Astrocyte of the cerebellum (primary cell): Measurements from ENCODE around the gene VASH1.

ENCODE experiments used
- DNase-seq: peaks from one replicate; pipeline ENCODE4 v3.0.0-alpha.2; 2011; ENCODE audit warnings: low read depth
- H3K4me3 ChIP-seq: 2 replicates; pipeline ENCODE4 v1.5.1; 2011; ENCODE audit warnings: mild to moderate bottlenecking, low read depth, low read length, moderate library complexity
- in situ Hi-C: cut with HindIII; loops from 2 replicates; pipeline ENCODE4 v1.10.0; 2017; ENCODE audit warnings: low sequenced_read_pairs
- TF ChIP-seq, protein P1 (sequence below): IDR thresholded peaks from 2 replicates; pipeline ENCODE4 v1.5.1; 2012; ENCODE audit warnings: low read length, low read depth, moderate library complexity, mild to moderate bottlenecking; ENCODE audit errors: missing control alignments

The VASH1 gene

DNA sequence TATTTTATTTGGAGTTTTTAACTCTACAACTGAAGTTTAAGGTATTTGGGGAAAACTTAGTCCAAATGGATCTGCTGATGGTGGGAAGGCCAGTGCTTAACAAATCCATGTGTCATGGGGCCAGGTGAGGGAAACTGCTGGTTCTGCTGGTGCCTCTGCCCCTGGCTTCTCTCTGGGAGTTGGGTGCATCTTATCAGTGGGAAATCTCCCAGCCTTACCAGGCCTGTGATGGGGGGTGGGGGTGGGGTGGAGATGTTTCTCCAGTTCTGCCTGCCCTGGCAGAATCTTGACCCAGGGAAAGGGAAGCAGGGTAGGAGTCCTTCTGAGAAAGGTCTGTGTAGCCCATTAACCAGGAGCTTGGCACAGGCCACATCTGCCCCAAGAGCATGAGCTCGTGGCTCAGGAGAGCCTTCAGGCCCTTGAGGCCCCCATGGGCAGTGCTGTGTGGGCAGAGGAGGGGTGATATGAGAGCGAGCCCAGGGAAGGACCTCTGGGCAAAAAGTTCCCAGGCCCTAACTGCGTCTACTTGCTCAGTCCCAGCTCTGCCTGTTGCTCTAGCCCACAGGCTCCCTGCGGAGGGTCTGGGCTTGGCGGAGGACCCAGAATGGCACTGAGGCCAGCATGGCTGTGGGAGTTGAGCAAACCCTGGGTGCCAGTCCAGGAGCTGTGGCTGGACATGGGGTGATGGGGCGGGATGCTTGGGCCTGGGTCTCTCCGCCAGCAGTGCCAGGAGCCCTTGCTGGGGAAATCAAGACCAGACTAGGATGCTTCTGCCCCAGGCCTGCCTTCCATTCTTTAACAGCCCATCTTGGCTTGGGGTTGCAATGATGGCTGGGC, 18.2 kb downstream of the VASH1 start:
- DNase-seq: no peak
- TF ChIP-seq, protein P1, sequence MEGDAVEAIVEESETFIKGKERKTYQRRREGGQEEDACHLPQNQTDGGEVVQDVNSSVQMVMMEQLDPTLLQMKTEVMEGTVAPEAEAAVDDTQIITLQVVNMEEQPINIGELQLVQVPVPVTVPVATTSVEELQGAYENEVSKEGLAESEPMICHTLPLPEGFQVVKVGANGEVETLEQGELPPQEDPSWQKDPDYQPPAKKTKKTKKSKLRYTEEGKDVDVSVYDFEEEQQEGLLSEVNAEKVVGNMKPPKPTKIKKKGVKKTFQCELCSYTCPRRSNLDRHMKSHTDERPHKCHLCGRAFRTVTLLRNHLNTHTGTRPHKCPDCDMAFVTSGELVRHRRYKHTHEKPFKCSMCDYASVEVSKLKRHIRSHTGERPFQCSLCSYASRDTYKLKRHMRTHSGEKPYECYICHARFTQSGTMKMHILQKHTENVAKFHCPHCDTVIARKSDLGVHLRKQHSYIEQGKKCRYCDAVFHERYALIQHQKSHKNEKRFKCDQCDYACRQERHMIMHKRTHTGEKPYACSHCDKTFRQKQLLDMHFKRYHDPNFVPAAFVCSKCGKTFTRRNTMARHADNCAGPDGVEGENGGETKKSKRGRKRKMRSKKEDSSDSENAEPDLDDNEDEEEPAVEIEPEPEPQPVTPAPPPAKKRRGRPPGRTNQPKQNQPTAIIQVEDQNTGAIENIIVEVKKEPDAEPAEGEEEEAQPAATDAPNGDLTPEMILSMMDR: no peak
- no peak overlapping the region for H3K4me3 ChIP-seq
- in situ Hi-C loops: no loop called here

DNA sequence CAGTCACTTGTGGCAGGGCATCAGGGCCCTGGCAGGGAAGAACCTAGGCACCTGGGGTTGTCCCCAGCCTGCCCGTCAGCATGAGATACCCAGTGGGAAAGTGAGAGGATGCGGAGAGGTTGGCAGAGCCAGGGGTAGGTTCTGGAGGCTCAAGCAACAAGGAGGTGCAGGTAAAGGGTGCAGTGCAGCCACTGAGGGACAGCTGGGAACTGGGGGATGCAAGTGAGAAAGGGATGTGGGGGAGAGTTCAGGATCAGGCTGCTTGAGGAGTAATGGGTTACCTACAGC, 18.7 kb downstream of the VASH1 start:
- TF ChIP-seq, protein P1: no peak
- H3K4me3 ChIP-seq: no peak overlapping the region
- DNase-seq: no peak
- in situ Hi-C loops: no loop called here

DNA sequence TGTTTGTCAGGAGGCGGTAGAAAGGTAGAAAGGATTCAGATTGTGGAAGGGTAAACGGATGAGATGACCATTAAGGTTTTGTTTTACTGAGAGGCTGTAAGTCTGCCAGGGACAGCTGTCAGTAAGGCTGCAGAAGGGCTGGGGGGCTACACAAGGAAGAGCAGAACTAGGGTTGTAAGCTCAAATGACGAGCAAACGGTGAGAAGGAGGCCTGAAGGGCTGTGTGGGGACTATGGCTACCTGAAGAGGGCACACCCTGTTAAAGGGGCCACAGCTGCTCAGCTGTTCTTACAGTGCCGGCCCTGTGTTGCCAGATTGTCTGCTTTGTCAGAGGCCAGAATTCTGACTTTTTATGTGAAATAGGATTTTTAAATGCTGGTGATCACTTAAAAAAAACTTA, 19.1 kb downstream of the VASH1 start:
- DNase-seq: no peak
- in situ Hi-C loops: no loop called here
- TF ChIP-seq, protein P1: no peak
- H3K4me3 ChIP-seq: no peak overlapping the region

DNA sequence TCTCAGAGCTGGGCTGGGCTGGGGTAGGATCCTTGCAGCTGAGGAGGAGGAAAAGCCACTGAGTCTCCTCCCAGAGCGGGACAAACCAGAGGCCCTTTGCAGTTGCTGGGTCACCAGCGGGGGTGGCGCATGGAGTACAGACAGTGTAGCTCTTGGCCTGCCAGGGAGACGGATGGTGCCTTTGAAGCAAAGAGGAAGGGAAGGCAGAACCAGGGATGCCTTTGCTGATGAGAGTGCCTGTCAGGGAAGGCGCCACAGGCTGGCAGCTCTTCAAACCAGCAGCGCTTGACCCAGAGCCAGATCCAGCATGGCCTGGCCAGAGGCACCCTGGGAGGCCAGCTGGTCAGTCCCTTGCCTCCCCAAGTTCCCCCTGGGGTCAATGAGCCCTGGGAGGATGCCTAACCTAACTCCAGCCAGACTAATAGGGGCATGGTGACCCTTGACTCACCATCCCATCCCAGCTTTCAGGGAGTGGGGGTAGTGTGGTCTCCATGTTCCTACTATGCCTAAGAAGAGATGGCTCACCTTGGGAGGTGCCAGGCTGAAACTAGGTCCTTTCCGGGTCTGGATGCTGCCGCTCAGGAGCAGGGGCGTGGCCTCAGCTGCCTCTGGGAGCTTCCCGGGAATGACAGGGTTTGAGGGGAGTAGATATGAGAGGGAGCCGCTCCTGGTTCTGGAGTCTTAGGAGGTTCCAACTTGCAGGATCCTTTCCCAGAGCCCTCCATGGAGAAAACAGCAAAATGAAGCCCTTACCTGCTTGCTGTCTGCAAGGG, 19.8 kb downstream of the VASH1 start:
- H3K4me3 ChIP-seq: no peak overlapping the region
- TF ChIP-seq, protein P1: no peak
- DNase-seq: no peak
- in situ Hi-C loops: no loop called here

DNA sequence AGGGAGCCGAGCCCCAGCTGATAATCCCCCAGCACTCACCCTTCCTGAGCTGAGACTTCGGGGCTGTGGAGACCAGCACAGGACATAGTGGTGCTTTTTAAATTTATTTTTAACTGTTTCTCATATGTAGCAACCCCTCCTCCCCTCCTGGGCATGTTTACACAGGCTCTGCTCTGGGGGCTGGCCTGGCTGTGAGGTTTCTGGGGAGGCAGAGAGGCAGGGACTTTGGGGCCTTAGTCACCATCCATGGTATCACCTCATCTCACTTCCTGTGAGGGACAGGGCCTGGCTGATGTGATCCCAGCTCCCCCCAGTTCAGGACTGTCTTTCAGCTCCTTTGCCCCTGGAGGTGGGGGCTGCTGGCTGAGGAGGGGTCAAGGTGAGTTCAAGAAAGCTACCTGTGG, 20.4 kb downstream of the VASH1 start:
- TF ChIP-seq, protein P1: no peak
- H3K4me3 ChIP-seq: no peak overlapping the region
- in situ Hi-C loops: no loop called here
- no peak for DNase-seq

DNA sequence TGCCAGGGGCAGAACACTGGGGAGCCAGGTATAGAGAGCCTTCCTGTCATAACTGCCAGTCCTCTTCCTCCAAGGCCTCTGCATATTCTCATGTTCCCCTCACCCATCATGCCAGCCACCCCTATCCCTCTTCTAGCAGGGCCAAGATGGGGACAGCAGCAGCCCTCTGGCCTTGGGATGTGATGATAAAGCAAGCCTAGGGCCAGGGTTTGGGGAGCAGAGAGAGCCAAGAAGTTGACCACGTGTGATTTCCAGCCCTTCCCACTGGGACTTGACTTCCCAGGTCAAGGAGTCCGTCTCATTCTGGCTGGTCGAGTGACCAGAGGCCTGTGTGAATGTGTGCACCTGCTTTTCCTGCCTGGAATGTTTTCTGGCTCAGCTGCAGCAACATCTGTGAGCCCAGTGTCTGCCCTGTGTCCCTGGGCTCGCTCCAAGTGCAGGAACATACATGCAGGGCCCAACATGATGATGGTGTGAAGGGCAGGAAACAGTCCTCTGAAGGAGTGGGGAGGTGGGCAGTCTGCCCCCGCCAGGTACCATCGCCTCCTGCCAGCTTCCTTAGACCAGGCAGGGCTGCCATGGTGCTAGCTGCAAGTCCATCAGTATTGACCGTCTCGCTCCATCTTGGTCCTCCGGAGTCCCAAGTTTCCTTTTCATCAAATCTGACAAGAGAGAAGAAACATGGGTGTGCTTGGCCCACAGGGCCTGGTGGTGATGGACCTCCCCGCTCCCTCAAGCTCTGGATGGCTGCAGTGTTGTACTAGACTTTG, 21.0 kb downstream of the VASH1 start:
- no peak overlapping the region for H3K4me3 ChIP-seq
- DNase-seq: no peak
- in situ Hi-C loops: no loop called here
- TF ChIP-seq, protein P1: no peak
